ENCODE measurements around the gene FES.

- TF ChIP-seq, protein P1, sequence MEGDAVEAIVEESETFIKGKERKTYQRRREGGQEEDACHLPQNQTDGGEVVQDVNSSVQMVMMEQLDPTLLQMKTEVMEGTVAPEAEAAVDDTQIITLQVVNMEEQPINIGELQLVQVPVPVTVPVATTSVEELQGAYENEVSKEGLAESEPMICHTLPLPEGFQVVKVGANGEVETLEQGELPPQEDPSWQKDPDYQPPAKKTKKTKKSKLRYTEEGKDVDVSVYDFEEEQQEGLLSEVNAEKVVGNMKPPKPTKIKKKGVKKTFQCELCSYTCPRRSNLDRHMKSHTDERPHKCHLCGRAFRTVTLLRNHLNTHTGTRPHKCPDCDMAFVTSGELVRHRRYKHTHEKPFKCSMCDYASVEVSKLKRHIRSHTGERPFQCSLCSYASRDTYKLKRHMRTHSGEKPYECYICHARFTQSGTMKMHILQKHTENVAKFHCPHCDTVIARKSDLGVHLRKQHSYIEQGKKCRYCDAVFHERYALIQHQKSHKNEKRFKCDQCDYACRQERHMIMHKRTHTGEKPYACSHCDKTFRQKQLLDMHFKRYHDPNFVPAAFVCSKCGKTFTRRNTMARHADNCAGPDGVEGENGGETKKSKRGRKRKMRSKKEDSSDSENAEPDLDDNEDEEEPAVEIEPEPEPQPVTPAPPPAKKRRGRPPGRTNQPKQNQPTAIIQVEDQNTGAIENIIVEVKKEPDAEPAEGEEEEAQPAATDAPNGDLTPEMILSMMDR (IDR thresholded peaks at IDR 0.05; ENCODE audit: poor library complexity, severe bottlenecking): no peak
- no peak for TF ChIP-seq REST (IDR thresholded peaks at IDR 0.05; ENCODE audit: borderline replicate concordance)
These were observed 22.0 kb downstream of the FES start for GRCh38 chr15:90906181-90906849.
